ENCODE data around the gene SYNE2. TPM values are rescaled to one million over a fixed set of nuclear protein-coding genes. Genes with fewer than 3 reads are reported as not detected.

The SYNE2 gene
- total and polyA plus RNA-seq, 2 of the 8 experiments (the other 6 are each of a cell fraction or from before 2014, with no cell fraction given): 32.6 to 46.1 TPM

DNA sequence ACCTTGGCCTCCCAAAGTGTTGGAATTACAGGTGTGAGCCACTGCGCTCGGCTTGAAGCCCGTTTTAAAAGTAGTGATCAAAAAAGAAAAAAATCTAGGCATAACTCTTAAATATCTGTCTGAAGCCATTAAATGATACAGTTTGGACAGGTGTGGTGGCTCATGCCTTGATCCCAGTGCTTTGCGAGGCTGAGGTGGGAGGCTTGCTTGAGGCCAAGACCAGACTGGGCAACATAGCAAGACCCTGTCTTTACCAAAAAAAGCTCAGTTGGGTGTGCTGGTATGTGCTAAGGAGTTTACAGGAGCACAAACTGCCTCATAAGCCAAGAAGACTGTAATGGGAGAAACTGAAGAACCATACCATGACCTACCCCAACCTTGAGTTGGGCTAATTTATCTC lies 26.0 kb downstream of the SYNE2 start:
- H3K27me3 ChIP-seq (replicated peaks in 1 of 4; ENCODE audit: control insufficient read depth in 3 of 4, extremely low read depth in 1 of 4, insufficient read depth in 3 of 4, low read length in 3 of 4): no peaks in the 10 kb centered on the region
- ChIA-PET POLR2A (ENCODE audit: partially characterized antibody) (no interaction called here), CTCF (ENCODE audit: partially characterized antibody) (no interaction called here)
- no peak overlapping the region for H2BK12ac ChIP-seq (ENCODE audit: low read depth, low read length)
- H3K56ac ChIP-seq (replicated peaks; ENCODE audit: insufficient read length, low read depth, low read length): no peak overlapping the region
- H2BK20ac ChIP-seq (ENCODE audit: low read length): no peak overlapping the region
- H3K9ac ChIP-seq (replicated peaks in 1 of 4; ENCODE audit: extremely low read depth in 1 of 4, low read depth in 3 of 4, low read length in 3 of 4): no peak overlapping the region
- FAIRE-seq (no peak), DNase-seq (ENCODE audit: low read depth in 1 of 2, low spot score in 2 of 2) (no peak)
- no peaks in the 10 kb centered on the region for H3K23me2 ChIP-seq (ENCODE audit: low read depth, low read length)
- no peaks in the 10 kb centered on the region; a peak in 2 of 7 replicates for H3K4me1 ChIP-seq (replicated peaks in 1 of 4; ENCODE audit: control insufficient read depth in 3 of 4, insufficient read depth in 4 of 4, low read length in 3 of 4)
- H4K20me1 ChIP-seq (replicated peaks in 1 of 2; ENCODE audit: control insufficient read depth in 1 of 2, insufficient read depth in 2 of 2, low read length in 2 of 2): no peaks in the 10 kb centered on the region
- no peak overlapping the region for H2BK15ac ChIP-seq (ENCODE audit: low read length)
- no peak overlapping the region for H3K23ac ChIP-seq (ENCODE audit: insufficient read length)
- H4K91ac ChIP-seq (replicated peaks; ENCODE audit: insufficient read length, low read length): no peak overlapping the region
- H2AK5ac ChIP-seq (ENCODE audit: low read depth, low read length): no peak overlapping the region
- H3K27ac ChIP-seq (ENCODE audit: low read depth, low read length): no peak overlapping the region
- no peaks in the 10 kb centered on the region for H3K36me3 ChIP-seq (ENCODE audit: control insufficient read depth in 2 of 4, insufficient read depth in 4 of 4, low read length in 3 of 4)
- no peak overlapping the region for H4K5ac ChIP-seq (ENCODE audit: insufficient read length, low read depth, low read length)
- 86% methylated on average over 4 of the region's 4 CpGs; no CpG with 5 or more reads in 1 of the 2 experiments for WGBS, 2 experiments (ENCODE audit: extremely low coverage in 1 of 2, insufficient coverage in 1 of 2, insufficient read length in 1 of 2, insufficient replicate concordance in 2 of 2, low coverage in 1 of 2, low lambda C conversion rate in 2 of 2, missing lambda C conversion rate in 1 of 2)
- no peak overlapping the region for H2AFZ ChIP-seq (ENCODE audit: low read length)
- no peak overlapping the region for H2BK5ac ChIP-seq (ENCODE audit: low read depth, low read length)
- H2BK120ac ChIP-seq (replicated peaks; ENCODE audit: low read depth, low read length): no peak overlapping the region
- no peak overlapping the region for H3K4ac ChIP-seq (replicated peaks; ENCODE audit: insufficient read length, low read depth, low read length)
- peaks cover 0 to 43% of the 10 kb centered on the region in 2 experiments; a peak in 2 of 4 replicates for H3K79me2 ChIP-seq (ENCODE audit: control insufficient read depth in 1 of 2, insufficient read depth in 2 of 2, low read length in 2 of 2)
- no peak overlapping the region for H4K8ac ChIP-seq (ENCODE audit: extremely low read depth, insufficient read depth, low read length)
- no peaks in the 10 kb centered on the region for H3K9me3 ChIP-seq (ENCODE audit: insufficient read depth in 2 of 2, low read depth in 1 of 2, low read length in 1 of 2)
- H3K79me1 ChIP-seq (ENCODE audit: low read depth, low read length): peaks cover 5% of the 10 kb centered on the region; the same call in 1 of the 2 replicates
- no peak overlapping the region for H3K14ac ChIP-seq (ENCODE audit: insufficient read length)
- no peak overlapping the region for H3K18ac ChIP-seq (ENCODE audit: extremely low read depth, low read length)
- no peak overlapping the region for H3K4me2 ChIP-seq (ENCODE audit: insufficient read depth in 1 of 2, low read depth in 2 of 2, low read length in 2 of 2)
- H3K4me3 ChIP-seq (ENCODE audit: extremely low read depth in 1 of 4, insufficient read depth in 2 of 4, low read depth in 3 of 4, low read length in 4 of 4): no peak overlapping the region
- TF ChIP-seq SAP30 (IDR thresholded peaks at IDR 0.05; ENCODE audit: insufficient read depth, insufficient replicate concordance, low read length): no peak
- no peak for TF ChIP-seq ASH2L (IDR thresholded peaks at IDR 0.05; ENCODE audit: low read length)
- TF ChIP-seq TCF12 (IDR thresholded peaks at IDR 0.05; ENCODE audit: low read depth, low read length): no peak
- TF ChIP-seq, protein P1, sequence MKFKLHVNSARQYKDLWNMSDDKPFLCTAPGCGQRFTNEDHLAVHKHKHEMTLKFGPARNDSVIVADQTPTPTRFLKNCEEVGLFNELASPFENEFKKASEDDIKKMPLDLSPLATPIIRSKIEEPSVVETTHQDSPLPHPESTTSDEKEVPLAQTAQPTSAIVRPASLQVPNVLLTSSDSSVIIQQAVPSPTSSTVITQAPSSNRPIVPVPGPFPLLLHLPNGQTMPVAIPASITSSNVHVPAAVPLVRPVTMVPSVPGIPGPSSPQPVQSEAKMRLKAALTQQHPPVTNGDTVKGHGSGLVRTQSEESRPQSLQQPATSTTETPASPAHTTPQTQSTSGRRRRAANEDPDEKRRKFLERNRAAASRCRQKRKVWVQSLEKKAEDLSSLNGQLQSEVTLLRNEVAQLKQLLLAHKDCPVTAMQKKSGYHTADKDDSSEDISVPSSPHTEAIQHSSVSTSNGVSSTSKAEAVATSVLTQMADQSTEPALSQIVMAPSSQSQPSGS (IDR thresholded peaks at IDR 0.05; ENCODE audit: low read length): no peak
- TF ChIP-seq RNF2 (IDR thresholded peaks at IDR 0.05; ENCODE audit: borderline replicate concordance, low read depth, low read length, missing control alignments, poor library complexity, severe bottlenecking): no peak
- TF ChIP-seq, protein P2, sequence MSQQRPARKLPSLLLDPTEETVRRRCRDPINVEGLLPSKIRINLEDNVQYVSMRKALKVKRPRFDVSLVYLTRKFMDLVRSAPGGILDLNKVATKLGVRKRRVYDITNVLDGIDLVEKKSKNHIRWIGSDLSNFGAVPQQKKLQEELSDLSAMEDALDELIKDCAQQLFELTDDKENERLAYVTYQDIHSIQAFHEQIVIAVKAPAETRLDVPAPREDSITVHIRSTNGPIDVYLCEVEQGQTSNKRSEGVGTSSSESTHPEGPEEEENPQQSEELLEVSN (IDR thresholded peaks at IDR 0.05): no peak
- no peak for TF ChIP-seq CREB1 (IDR thresholded peaks at IDR 0.05)
- TF ChIP-seq HDAC6 (IDR thresholded peaks at IDR 0.05; ENCODE audit: low read depth, low read length): no peak
- TF ChIP-seq GTF2F1 (IDR thresholded peaks at IDR 0.05; ENCODE audit: borderline replicate concordance, low read depth, low read length): no peak
- TF ChIP-seq CHD2 (IDR thresholded peaks at IDR 0.05; ENCODE audit: low read length): no peak
- no peak for TF ChIP-seq RFX5 (IDR thresholded peaks at IDR 0.05; ENCODE audit: borderline replicate concordance, low read depth, low read length)
- no peak for TF ChIP-seq POLR2A (IDR thresholded peaks at IDR 0.05; ENCODE audit: control extremely low read depth in 1 of 2, low read depth in 2 of 2, low read length in 2 of 2)

Data from H1 (cell line).